Measurements from ENCODE around the gene OPN3. TPM values are rescaled to one million over a fixed set of nuclear protein-coding genes. Genes with fewer than 3 reads are reported as not detected.

The OPN3 gene
- total RNA-seq, 2 experiments from 2014 or later: 10.7 to 18.9 TPM

DNA sequence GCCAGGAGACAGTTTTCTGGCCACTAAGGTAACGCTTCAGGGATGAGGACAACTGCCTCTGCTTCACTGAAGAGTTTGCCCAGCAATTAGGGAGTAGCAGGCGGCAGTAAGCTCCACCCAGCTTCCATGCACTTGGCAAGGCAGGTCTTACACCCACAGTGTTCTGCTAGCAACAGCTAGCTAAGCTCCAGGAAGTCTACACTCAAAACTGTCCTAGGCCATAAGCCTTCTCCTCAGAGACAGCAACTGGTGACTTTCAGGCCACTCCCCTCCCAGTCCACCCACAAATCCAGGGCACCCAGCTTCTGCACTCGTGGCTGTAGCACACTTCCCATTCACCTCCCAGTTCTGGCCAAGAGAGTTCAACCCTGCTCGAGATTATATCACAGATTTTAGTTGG, 60.7 kb downstream of the OPN3 start:
- CTCF ChIA-PET (ENCODE audit: unreplicated experiment): no interaction called here
- DNase-seq (ENCODE audit: low spot score): no peak
- BruUV-seq (replicated peaks): no TSS peak
- Histone ChIP-seq H3K9me3 (ENCODE audit: low read length) (no peaks in the 10 kb centered on the region), H3K27ac (ENCODE audit: low read depth, low read length, poor library complexity, severe bottlenecking) (no peak overlapping the region), H2AFZ (ENCODE audit: low read length) (no peak overlapping the region), H3K4me1 (ENCODE audit: insufficient read depth, low read length, poor library complexity, severe bottlenecking) (no peaks in the 10 kb centered on the region), H3K36me3 (ENCODE audit: insufficient read depth, low read length) (peaks cover 38% of the 10 kb centered on the region), H3K4me2 (ENCODE audit: low read length) (no peak overlapping the region), H3K9me2 (ENCODE audit: insufficient read depth, low read length) (no peaks in the 10 kb centered on the region), H3K79me2 (ENCODE audit: insufficient read depth, low read depth, low read length) (no peaks in the 10 kb centered on the region), H4K20me1 (ENCODE audit: insufficient read depth, low read length) (no peaks in the 10 kb centered on the region), H3K4me3 (ENCODE audit: low read depth, low read length, poor library complexity, severe bottlenecking) (no peak overlapping the region)
- POLR2A ChIA-PET: interaction anchor here (0.5 to 2.4 kb wide), 3 partner anchors 11 to 42 kb away, joined by 3 to 11 read pairs (median 3); no protein-coding TSS in a partner anchor
- intact Hi-C loops (cut with micrococcal nuclease; ENCODE audit: unreplicated experiment): no loop called here
- TF ChIP-seq EZH2phosphoT487 (IDR thresholded peaks at IDR 0.05; ENCODE audit: borderline replicate concordance, low read depth, low read length): no peak
- TF ChIP-seq, protein P1, sequence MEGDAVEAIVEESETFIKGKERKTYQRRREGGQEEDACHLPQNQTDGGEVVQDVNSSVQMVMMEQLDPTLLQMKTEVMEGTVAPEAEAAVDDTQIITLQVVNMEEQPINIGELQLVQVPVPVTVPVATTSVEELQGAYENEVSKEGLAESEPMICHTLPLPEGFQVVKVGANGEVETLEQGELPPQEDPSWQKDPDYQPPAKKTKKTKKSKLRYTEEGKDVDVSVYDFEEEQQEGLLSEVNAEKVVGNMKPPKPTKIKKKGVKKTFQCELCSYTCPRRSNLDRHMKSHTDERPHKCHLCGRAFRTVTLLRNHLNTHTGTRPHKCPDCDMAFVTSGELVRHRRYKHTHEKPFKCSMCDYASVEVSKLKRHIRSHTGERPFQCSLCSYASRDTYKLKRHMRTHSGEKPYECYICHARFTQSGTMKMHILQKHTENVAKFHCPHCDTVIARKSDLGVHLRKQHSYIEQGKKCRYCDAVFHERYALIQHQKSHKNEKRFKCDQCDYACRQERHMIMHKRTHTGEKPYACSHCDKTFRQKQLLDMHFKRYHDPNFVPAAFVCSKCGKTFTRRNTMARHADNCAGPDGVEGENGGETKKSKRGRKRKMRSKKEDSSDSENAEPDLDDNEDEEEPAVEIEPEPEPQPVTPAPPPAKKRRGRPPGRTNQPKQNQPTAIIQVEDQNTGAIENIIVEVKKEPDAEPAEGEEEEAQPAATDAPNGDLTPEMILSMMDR (conservative IDR thresholded peaks at IDR 0.05; ENCODE audit: low read length): no peak

DNA sequence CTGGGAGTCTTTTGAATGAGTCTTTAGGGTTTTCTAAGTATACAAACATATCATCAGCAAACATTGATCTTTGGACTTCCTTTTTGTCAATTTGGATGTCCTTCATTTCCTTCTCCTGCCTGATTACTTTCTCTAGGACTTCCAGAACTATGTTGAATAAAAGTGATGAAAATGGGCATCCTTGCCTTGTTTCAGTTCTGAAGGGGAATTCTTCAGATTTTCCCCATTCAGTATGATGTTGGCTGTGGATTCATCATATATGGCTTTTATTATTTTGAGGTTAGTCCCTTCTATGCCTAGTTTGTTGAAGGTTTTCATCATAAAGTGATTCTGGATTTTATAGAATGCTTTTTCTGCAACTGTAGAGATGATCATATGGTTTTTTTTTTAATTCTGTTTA, 66.0 kb downstream of the OPN3 start:
- no peak overlapping the region for H3K4me2 ChIP-seq (ENCODE audit: low read length)
- H2AFZ ChIP-seq (ENCODE audit: low read length): no peak overlapping the region
- TF ChIP-seq EZH2phosphoT487 (IDR thresholded peaks at IDR 0.05; ENCODE audit: borderline replicate concordance, low read depth, low read length): no peak
- TF ChIP-seq, protein P1 (conservative IDR thresholded peaks at IDR 0.05; ENCODE audit: low read length): no peak
- H3K4me1 ChIP-seq (ENCODE audit: insufficient read depth, low read length, poor library complexity, severe bottlenecking): no peaks in the 10 kb centered on the region
- no peaks in the 10 kb centered on the region for H3K9me3 ChIP-seq (ENCODE audit: low read length)
- H3K9me2 ChIP-seq (ENCODE audit: insufficient read depth, low read length): no peaks in the 10 kb centered on the region
- peaks cover 28% of the 10 kb centered on the region for H3K36me3 ChIP-seq (ENCODE audit: insufficient read depth, low read length)
- H3K4me3 ChIP-seq (ENCODE audit: low read depth, low read length, poor library complexity, severe bottlenecking): no peak overlapping the region
- DNase-seq (ENCODE audit: low spot score): no peak
- no peaks in the 10 kb centered on the region for H3K79me2 ChIP-seq (ENCODE audit: insufficient read depth, low read depth, low read length)
- ChIA-PET POLR2A (interaction anchor here (1.0 kb wide), 1 partner anchor 19 kb away, joined by 3 read pairs; no protein-coding TSS in a partner anchor), CTCF (ENCODE audit: unreplicated experiment) (no interaction called here)
- intact Hi-C loops (cut with micrococcal nuclease; ENCODE audit: unreplicated experiment): no loop called here
- H4K20me1 ChIP-seq (ENCODE audit: insufficient read depth, low read length): no peaks in the 10 kb centered on the region
- H3K27ac ChIP-seq (ENCODE audit: low read depth, low read length, poor library complexity, severe bottlenecking): no peak overlapping the region
- no TSS peak for BruUV-seq (replicated peaks)

DNA sequence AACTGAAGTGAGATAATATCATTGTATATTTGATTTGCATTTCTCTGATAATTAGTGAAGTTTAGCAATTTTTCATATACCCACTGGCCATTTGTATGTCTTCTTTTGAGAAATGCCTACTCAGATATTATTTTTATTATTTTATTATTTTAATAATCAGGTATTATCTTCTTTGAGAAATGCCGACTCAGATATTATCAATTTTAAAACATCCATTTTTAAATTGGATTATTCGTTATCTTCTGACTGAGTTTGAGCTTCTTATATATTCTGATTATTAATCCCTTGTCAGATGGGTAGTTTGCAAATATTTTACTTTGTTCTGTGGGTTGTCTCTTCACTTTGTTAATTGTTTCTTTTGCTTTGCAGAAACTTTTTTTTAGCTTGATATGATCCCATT, 70.3 kb downstream of the OPN3 start:
- ChIA-PET CTCF (ENCODE audit: unreplicated experiment) (no interaction called here), POLR2A (interaction anchor here (0.9 kb wide), 1 partner anchor 9 kb away, joined by 3 read pairs; no protein-coding TSS in a partner anchor)
- no peaks in the 10 kb centered on the region for H3K4me1 ChIP-seq (ENCODE audit: insufficient read depth, low read length, poor library complexity, severe bottlenecking)
- no peak overlapping the region for H3K4me2 ChIP-seq (ENCODE audit: low read length)
- 0 out of 2 replicates have a peak, but pooled peaks cover 7% of the 10 kb centered on the region for H3K36me3 ChIP-seq (ENCODE audit: insufficient read depth, low read length)
- H3K27ac ChIP-seq (ENCODE audit: low read depth, low read length, poor library complexity, severe bottlenecking): no peak overlapping the region
- H3K4me3 ChIP-seq (ENCODE audit: low read depth, low read length, poor library complexity, severe bottlenecking): no peak overlapping the region
- H2AFZ ChIP-seq (ENCODE audit: low read length): no peak overlapping the region
- intact Hi-C loops (cut with micrococcal nuclease; ENCODE audit: unreplicated experiment): no loop called here
- H3K9me3 ChIP-seq (ENCODE audit: low read length): no peaks in the 10 kb centered on the region
- H4K20me1 ChIP-seq (ENCODE audit: insufficient read depth, low read length): no peaks in the 10 kb centered on the region
- BruUV-seq (replicated peaks): no TSS peak
- DNase-seq (ENCODE audit: low spot score): no peak
- no peaks in the 10 kb centered on the region for H3K9me2 ChIP-seq (ENCODE audit: insufficient read depth, low read length)
- H3K79me2 ChIP-seq (ENCODE audit: insufficient read depth, low read depth, low read length): no peaks in the 10 kb centered on the region
- no peak for TF ChIP-seq EZH2phosphoT487 (IDR thresholded peaks at IDR 0.05; ENCODE audit: borderline replicate concordance, low read depth, low read length)
- TF ChIP-seq, protein P1 (conservative IDR thresholded peaks at IDR 0.05; ENCODE audit: low read length): no peak
